Bronchial epithelial cell (primary cell): ENCODE data around the gene CCDC14. TPM values are rescaled to one million over a fixed set of nuclear protein-coding genes. Genes with fewer than 3 reads are reported as not detected.

Experiments
- DNase-seq: peaks from one replicate; pipeline ENCODE4 v3.0.0-alpha.2; 2010; ENCODE audit warnings: low read depth
- FAIRE-seq: peaks from 2 replicates; lab custom pipeline; 2011; peaks lifted over from hg19 to GRCh38; lab: Jason Lieb, UNC
- H3K27me3 ChIP-seq: 2 replicates; pipeline ENCODE4 v1.5.1; 2011; ENCODE audit warnings: low read length; ENCODE audit not compliant: control insufficient read depth, insufficient read depth
- H3K36me3 ChIP-seq: 2 replicates; pipeline ENCODE4 v1.5.1; 2011; ENCODE audit warnings: low read length; ENCODE audit not compliant: control insufficient read depth, insufficient read depth
- H3K4me3 ChIP-seq: 2 replicates; pipeline ENCODE4 v1.5.1; 2011; ENCODE audit warnings: mild to moderate bottlenecking, low read depth, low read length, control low read depth
- CTCF ChIP-seq: IDR thresholded peaks from 2 replicates; pipeline ENCODE4 v1.5.1; 2011; ENCODE audit warnings: mild to moderate bottlenecking, moderate library complexity, low read length, control low read depth, inconsistent platforms; ENCODE audit not compliant: insufficient read depth, severe bottlenecking
- total RNA-seq: library from RNA; depleted of rRNA; stranded (reverse); fragments of >200 nt; gene quantifications from 2 replicates; pipeline ENCODE4 v1.2.1, GENCODE V29; 2014

Gene CCDC14
- total RNA-seq, 1 donor from 2014 or later: 17.1 TPM

- H3K4me3 ChIP-seq: no peak overlapping the region
- DNase-seq (peak; percentile 51), FAIRE-seq (no peak)
- H3K36me3 ChIP-seq: no peaks in the 10 kb centered on the region
- H3K27me3 ChIP-seq: no peaks in the 10 kb centered on the region
- TF ChIP-seq CTCF: no peak
These were observed 89.1 kb downstream of the CCDC14 start for GRCh38 chr3:123871946-123872345.

- H3K27me3 ChIP-seq: no peaks in the 10 kb centered on the region
- peak; percentile 68 for DNase-seq
- H3K4me3 ChIP-seq: no peak overlapping the region
- TF ChIP-seq CTCF: no peak
- FAIRE-seq: peak; percentile 85
- no peaks in the 10 kb centered on the region for H3K36me3 ChIP-seq
These were observed 91.0 kb downstream of the CCDC14 start for GRCh38 chr3:123870033-123870432.

GRCh38 chr3:123869165-123869564 is 91.9 kb downstream of the CCDC14 start:
- no peak overlapping the region for H3K4me3 ChIP-seq
- DNase-seq (peak; percentile 10), FAIRE-seq (no peak)
- H3K36me3 ChIP-seq: no peaks in the 10 kb centered on the region
- TF ChIP-seq CTCF: no peak
- no peaks in the 10 kb centered on the region for H3K27me3 ChIP-seq

GRCh38 chr3:123864706-123865105 is 96.3 kb downstream of the CCDC14 start:
- H3K4me3 ChIP-seq: no peak overlapping the region
- FAIRE-seq (no peak), DNase-seq (no peak)
- no peaks in the 10 kb centered on the region for H3K36me3 ChIP-seq
- H3K27me3 ChIP-seq: no peaks in the 10 kb centered on the region
- TF ChIP-seq CTCF: no peak

Other genes with a start within 250 kb of the CCDC14 start
- gene MYLK, start 76.9 kb downstream of the CCDC14 start, total RNA-seq: 2.6 and 3.2 TPM in 2 replicates
- not detected in 2 replicates for gene ROPN1, start 30.9 kb upstream of the CCDC14 start, total RNA-seq
- gene KALRN, start 72.1 kb upstream of the CCDC14 start, total RNA-seq: 1.8 and 7.3 TPM in 2 replicates